22Rv1 (cell line): ENCODE results near the gene ACTBL2.

Experiments
- CTCF ChIP-seq: fragments of 450-650 bp; IDR thresholded peaks from 2 replicates; pipeline ENCODE4 v1.5.1; 2017; ENCODE audit warnings: mild to moderate bottlenecking
- ZFX ChIP-seq: fragments of 450-650 bp; IDR thresholded peaks from 2 replicates; pipeline ENCODE4 v1.6.1; 2017; ENCODE audit warnings: antibody characterized with exemption, borderline replicate concordance

GRCh38 chr5:57448287-57448686 is 34.3 kb downstream of the ACTBL2 start:
- no peak for TF ChIP-seq CTCF
- TF ChIP-seq ZFX: no peak
